ENCODE results near the gene CITED4. TPM values are rescaled to one million over a fixed set of nuclear protein-coding genes. Genes with fewer than 3 reads are reported as not detected.

Gene CITED4
- polyA plus RNA-seq, 1 donor (not counting 4 experiments of a cell fraction or from before 2014, with no cell fraction given): 11.2 TPM

GRCh38 chr1:40870135-40870728 is 8.1 kb upstream of the CITED4 start:
- Histone ChIP-seq H4K20me1 (ENCODE audit: control insufficient read depth, extremely low read depth, insufficient read depth, low read length) (no peaks in the 10 kb centered on the region), H3K36me3 (ENCODE audit: control insufficient read depth in 2 of 2, extremely low read depth in 1 of 2, insufficient read depth in 2 of 2, low read length in 2 of 2) (no peaks in the 10 kb centered on the region), H3K9ac (ENCODE audit: control insufficient read depth, extremely low read depth, insufficient read depth, low read length) (no peak overlapping the region), H3K4me1 (ENCODE audit: control insufficient read depth, extremely low read depth, insufficient read depth, low read length) (peaks cover 43% of the 10 kb centered on the region), H2AFZ (ENCODE audit: control insufficient read depth, low read length) (no peak overlapping the region), H3K9me1 (ENCODE audit: control insufficient read depth, extremely low read depth, insufficient read depth, low read length) (no peaks in the 10 kb centered on the region), H3K9me3 (ENCODE audit: control insufficient read depth, low read depth, low read length) (peaks cover 6% of the 10 kb centered on the region), H3K79me2 (ENCODE audit: control insufficient read depth, insufficient read depth, low read length) (no peaks in the 10 kb centered on the region), H3K27me3 (ENCODE audit: control insufficient read depth, extremely low read depth, insufficient read depth, low read length) (no peaks in the 10 kb centered on the region), H3K4me3 (ENCODE audit: control insufficient read depth in 2 of 3, extremely low read depth in 1 of 3, insufficient read depth in 2 of 3, low read depth in 1 of 3, low read length in 3 of 3) (no peak overlapping the region), H3K4me2 (ENCODE audit: control insufficient read depth, extremely low read depth, insufficient read depth, low read depth, low read length) (no peak overlapping the region), H3K27ac (ENCODE audit: control insufficient read depth, insufficient read depth, low read length) (peak overlapping the region; percentile 5)
- TF ChIP-seq, protein P1, sequence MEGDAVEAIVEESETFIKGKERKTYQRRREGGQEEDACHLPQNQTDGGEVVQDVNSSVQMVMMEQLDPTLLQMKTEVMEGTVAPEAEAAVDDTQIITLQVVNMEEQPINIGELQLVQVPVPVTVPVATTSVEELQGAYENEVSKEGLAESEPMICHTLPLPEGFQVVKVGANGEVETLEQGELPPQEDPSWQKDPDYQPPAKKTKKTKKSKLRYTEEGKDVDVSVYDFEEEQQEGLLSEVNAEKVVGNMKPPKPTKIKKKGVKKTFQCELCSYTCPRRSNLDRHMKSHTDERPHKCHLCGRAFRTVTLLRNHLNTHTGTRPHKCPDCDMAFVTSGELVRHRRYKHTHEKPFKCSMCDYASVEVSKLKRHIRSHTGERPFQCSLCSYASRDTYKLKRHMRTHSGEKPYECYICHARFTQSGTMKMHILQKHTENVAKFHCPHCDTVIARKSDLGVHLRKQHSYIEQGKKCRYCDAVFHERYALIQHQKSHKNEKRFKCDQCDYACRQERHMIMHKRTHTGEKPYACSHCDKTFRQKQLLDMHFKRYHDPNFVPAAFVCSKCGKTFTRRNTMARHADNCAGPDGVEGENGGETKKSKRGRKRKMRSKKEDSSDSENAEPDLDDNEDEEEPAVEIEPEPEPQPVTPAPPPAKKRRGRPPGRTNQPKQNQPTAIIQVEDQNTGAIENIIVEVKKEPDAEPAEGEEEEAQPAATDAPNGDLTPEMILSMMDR (optimal IDR thresholded peaks at IDR 0.05 in 1 of 3, IDR thresholded peaks at IDR 0.05 in 1 of 3, conservative IDR thresholded peaks at IDR 0.05 in 1 of 3; ENCODE audit: extremely low read depth in 1 of 3, insufficient read depth in 2 of 3, low read length in 3 of 3): no peak
- no peak for TF ChIP-seq EZH2 (IDR thresholded peaks at IDR 0.05; ENCODE audit: low read length)
- FAIRE-seq: peak; percentile 46
- dilution Hi-C loops (cut with MboI; ENCODE audit: extremely low pct_ligation_motif_present, low sequenced_read_pairs): no loop called here
- DNase-seq (ENCODE audit: low read depth, low spot score): no peak

GRCh38 chr1:40868051-40868723 is 6.0 kb upstream of the CITED4 start:
- FAIRE-seq: peak; percentile 90
- Histone ChIP-seq H3K4me2 (ENCODE audit: control insufficient read depth, extremely low read depth, insufficient read depth, low read depth, low read length) (no peak overlapping the region), H3K4me1 (ENCODE audit: control insufficient read depth, extremely low read depth, insufficient read depth, low read length) (peaks cover 38% of the 10 kb centered on the region), H2AFZ (ENCODE audit: control insufficient read depth, low read length) (no peak overlapping the region), H3K4me3 (ENCODE audit: control insufficient read depth in 2 of 3, extremely low read depth in 1 of 3, insufficient read depth in 2 of 3, low read depth in 1 of 3, low read length in 3 of 3) (no peak overlapping the region), H3K27me3 (ENCODE audit: control insufficient read depth, extremely low read depth, insufficient read depth, low read length) (no peaks in the 10 kb centered on the region), H3K79me2 (ENCODE audit: control insufficient read depth, insufficient read depth, low read length) (no peaks in the 10 kb centered on the region), H3K27ac (ENCODE audit: control insufficient read depth, insufficient read depth, low read length) (peak overlapping the region; percentile 35), H4K20me1 (ENCODE audit: control insufficient read depth, extremely low read depth, insufficient read depth, low read length) (no peaks in the 10 kb centered on the region), H3K36me3 (ENCODE audit: control insufficient read depth in 2 of 2, extremely low read depth in 1 of 2, insufficient read depth in 2 of 2, low read length in 2 of 2) (no peaks in the 10 kb centered on the region), H3K9me1 (ENCODE audit: control insufficient read depth, extremely low read depth, insufficient read depth, low read length) (no peaks in the 10 kb centered on the region), H3K9me3 (ENCODE audit: control insufficient read depth, low read depth, low read length) (peaks cover 6% of the 10 kb centered on the region), H3K9ac (ENCODE audit: control insufficient read depth, extremely low read depth, insufficient read depth, low read length) (peak overlapping the region; percentile 8)
- no peak for TF ChIP-seq EZH2 (IDR thresholded peaks at IDR 0.05; ENCODE audit: low read length)
- TF ChIP-seq, protein P1 (optimal IDR thresholded peaks at IDR 0.05 in 1 of 3, IDR thresholded peaks at IDR 0.05 in 1 of 3, conservative IDR thresholded peaks at IDR 0.05 in 1 of 3; ENCODE audit: extremely low read depth in 1 of 3, insufficient read depth in 2 of 3, low read length in 3 of 3): no peak
- no peak for DNase-seq (ENCODE audit: low read depth, low spot score)
- dilution Hi-C loops (cut with MboI; ENCODE audit: extremely low pct_ligation_motif_present, low sequenced_read_pairs): no loop called here

Measured in keratinocyte (primary cell).